GM21825 (cell line): Measurements from ENCODE around the gene ALPG.

ENCODE experiments used
- ATAC-seq: cut with Tn5 transposase; IDR thresholded peaks from one replicate; pipeline ENCODE4 v1.9.1; 2021; ENCODE audit warnings: mild to moderate bottlenecking, moderate library complexity; ENCODE audit not compliant: unreplicated experiment

The ALPG gene

DNA sequence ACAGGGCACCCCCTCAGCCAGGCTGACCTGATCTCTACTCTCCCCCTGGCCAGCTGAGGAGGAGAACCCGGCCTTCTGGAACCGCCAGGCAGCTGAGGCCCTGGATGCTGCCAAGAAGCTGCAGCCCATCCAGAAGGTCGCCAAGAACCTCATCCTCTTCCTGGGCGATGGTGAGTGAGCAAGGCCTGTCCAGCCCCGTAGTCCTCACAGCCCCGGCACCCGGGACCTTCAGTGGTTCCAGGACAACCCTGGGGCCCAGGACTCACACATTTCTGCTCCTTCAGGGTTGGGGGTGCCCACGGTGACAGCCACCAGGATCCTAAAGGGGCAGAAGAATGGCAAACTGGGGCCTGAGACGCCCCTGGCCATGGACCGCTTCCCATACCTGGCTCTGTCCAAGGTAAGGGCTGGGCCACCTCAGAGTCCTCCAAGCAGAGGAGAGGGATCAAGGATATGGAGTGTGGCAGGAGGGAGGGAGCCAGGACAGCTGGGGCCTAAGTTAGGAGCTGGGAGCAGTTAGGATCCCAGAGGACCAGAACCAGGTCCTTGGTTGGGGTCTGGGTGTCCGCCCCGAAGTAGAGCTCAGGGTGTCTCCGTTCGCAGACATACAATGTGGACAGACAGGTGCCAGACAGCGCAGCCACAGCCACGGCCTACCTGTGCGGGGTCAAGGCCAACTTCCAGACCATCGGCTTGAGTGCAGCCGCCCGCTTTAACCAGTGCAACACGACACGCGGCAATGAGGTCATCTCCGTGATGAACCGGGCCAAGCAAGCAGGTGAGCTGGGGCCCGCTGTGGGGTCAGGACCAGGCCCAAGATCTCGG lies 49.9 kb downstream of the ALPG start:
- ATAC-seq: no peak

DNA sequence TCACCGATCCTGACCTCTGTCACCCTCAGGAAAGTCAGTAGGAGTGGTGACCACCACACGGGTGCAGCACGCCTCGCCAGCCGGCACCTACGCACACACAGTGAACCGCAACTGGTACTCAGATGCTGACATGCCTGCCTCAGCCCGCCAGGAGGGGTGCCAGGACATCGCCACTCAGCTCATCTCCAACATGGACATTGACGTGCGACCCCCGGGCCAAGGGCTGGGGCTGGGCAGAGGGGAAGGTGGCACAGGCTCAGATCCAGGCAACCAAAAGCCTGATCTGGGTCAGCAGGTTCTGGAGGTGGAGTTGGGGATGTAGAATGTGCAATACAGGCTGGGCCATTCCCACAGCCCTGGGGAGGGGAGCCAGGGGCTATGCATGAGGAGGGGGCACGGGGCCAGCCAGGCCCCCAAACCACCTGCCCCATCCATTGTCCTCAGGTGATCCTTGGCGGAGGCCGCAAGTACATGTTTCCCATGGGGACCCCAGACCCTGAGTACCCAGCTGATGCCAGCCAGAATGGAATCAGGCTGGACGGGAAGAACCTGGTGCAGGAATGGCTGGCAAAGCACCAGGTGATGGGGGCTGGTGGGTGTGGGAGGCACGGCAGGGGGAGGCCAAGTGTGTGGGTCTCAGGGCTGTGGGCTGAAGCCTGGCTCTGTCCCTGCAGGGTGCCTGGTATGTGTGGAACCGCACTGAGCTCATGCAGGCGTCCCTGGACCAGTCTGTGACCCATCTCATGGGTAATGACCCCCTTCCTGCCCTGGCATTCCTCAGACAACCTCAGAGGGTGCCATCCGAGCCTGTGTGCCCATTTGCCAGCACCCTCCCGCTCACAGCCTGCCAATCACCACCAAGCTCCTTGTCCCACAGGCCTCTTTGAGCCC lies 50.7 kb downstream of the ALPG start:
- ATAC-seq: no peak

DNA sequence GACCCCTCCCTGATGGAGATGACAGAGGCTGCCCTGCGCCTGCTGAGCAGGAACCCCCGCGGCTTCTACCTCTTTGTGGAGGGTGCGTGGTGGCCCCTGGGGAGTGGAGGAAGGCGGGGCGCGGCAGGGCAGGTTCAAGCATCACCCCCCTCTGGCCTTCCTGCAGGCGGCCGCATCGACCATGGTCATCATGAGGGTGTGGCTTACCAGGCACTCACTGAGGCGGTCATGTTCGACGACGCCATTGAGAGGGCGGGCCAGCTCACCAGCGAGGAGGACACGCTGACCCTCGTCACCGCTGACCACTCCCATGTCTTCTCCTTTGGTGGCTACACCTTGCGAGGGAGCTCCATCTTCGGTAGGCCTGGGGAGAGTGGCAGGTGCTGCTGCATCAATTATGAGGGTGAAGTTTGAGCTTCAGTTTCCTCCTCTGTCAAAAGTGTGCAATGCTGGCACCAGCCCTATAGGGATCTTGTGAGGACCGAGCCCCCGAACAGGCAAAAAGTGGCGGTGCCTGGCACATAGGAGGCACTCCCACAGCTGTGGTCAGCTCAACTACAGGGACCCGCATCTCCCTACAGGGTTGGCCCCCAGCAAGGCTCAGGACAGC lies 51.5 kb downstream of the ALPG start:
- no peak for ATAC-seq

DNA sequence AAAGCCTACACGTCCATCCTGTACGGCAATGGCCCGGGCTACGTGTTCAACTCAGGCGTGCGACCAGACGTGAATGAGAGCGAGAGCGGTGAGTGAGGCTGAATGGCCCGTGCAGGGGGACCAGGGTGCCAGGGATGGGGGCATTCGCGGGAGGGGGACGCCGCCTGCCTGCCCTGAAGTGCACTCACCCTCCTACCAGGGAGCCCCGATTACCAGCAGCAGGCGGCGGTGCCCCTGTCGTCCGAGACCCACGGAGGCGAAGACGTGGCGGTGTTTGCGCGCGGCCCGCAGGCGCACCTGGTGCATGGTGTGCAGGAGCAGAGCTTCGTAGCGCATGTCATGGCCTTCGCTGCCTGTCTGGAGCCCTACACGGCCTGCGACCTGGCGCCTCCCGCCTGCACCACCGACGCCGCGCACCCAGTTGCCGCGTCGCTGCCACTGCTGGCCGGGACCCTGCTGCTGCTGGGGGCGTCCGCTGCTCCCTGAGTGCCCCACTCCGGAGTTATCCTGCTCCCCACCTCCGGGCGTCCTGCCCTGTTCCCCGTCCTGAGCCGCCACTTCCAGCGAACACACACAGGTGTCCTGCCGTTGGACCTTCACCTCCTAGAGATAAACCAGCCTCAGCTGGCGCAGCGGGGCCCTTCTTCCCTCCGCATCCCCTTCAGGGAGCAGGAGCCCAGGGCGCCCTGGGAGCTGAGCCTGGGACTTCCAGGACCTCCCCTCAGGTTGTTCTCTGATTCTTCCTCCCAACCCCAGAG lies 52.2 kb downstream of the ALPG start:
- ATAC-seq: no peak

DNA sequence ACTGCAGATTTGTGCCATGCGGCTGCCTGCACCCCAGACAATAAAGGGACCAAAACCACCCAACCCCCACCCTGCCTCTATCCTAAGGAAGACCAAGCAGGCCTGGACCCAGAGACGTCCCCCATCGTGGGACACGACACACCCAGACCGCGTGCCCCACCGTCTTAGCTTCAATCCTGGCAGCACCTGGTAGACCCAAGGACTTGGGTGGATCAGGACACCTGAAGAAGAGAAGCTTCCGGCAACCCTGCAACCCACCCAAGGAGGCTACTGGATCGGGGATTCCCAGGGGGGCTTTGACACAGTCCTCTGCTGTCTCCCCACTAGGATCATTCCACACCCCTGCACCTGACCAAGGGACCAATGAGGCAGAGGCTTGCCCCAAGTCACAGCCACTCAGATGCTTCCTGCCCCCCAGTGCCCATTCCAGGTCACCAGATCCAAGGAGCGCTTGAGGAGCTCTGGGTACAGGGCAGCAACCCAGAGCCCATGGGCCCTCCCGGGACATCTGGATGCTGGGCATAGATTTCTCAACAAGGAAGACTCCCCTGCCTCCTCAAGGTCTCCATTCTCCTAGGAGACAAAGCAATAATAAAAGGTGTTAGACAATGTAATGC lies 52.9 kb downstream of the ALPG start:
- no peak for ATAC-seq

DNA sequence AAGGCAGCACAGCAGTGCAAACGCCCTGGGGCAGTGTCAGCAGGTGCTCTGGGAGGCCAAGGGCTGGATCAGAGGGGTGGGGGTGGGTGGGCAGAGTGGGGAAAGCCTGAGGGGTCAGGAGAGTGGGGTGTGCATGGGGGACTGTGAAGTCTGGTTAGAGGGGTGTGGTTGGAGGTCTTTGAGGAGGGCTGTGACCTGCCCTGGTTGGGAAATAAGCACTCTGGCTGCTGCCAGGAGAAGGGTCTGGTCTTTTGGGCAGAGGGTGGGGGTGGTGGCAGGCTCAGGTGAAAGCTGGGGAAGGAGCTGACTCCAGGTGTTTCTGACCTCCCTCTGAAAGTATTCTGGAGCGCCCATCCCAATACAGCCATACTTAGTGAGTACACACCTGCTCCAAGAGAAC lies 53.5 kb downstream of the ALPG start:
- no peak for ATAC-seq
